ENCODE measurements around the gene GPRIN2. TPM values are rescaled to one million over a fixed set of nuclear protein-coding genes. Genes with fewer than 3 reads are reported as not detected.
"Not testable (repeated sequence)": the region's sequence is repeated elsewhere in the genome, so short reads cannot be mapped to it uniquely, and the experiment has no call there.

Gene GPRIN2
- polyA plus RNA-seq, 4 donors, result 13.9 to 33.5 (median 20.1) TPM

- not testable (repeated sequence) for H3K4me3 ChIP-seq (ENCODE audit: low read depth in 1 of 3, low read length in 3 of 3); H3K27me3 ChIP-seq (ENCODE audit: control insufficient read depth in 3 of 3, insufficient read depth in 3 of 3, low read length in 3 of 3); FAIRE-seq; H3K27ac ChIP-seq (ENCODE audit: low read depth in 1 of 3, low read length in 2 of 3); H3K9me3 ChIP-seq (ENCODE audit: control insufficient read depth in 2 of 2, insufficient read depth in 1 of 2, low read depth in 1 of 2, low read length in 1 of 2); DNase-seq; H3K36me3 ChIP-seq (ENCODE audit: control insufficient read depth in 3 of 3, insufficient read depth in 2 of 3, low read depth in 1 of 3, low read length in 3 of 3); H3K4me1 ChIP-seq (ENCODE audit: control insufficient read depth in 3 of 3, insufficient read depth in 2 of 3, low read depth in 1 of 3, low read length in 2 of 3)
- no CpG with 5 or more reads among the region's 3 CpGs for WGBS, 3 donors
Observed at GRCh38 chr10:46589589-46589988, 33.1 kb upstream of the GPRIN2 start.

GRCh38 chr10:46588221-46588620 lies 31.8 kb upstream of the GPRIN2 start:
- FAIRE-seq; H3K27ac ChIP-seq (ENCODE audit: low read depth in 1 of 3, low read length in 2 of 3); H3K9me3 ChIP-seq (ENCODE audit: control insufficient read depth in 2 of 2, insufficient read depth in 1 of 2, low read depth in 1 of 2, low read length in 1 of 2); DNase-seq; H3K36me3 ChIP-seq (ENCODE audit: control insufficient read depth in 3 of 3, insufficient read depth in 2 of 3, low read depth in 1 of 3, low read length in 3 of 3); H3K27me3 ChIP-seq (ENCODE audit: control insufficient read depth in 3 of 3, insufficient read depth in 3 of 3, low read length in 3 of 3); H3K4me1 ChIP-seq (ENCODE audit: control insufficient read depth in 3 of 3, insufficient read depth in 2 of 3, low read depth in 1 of 3, low read length in 2 of 3); H3K4me3 ChIP-seq (ENCODE audit: low read depth in 1 of 3, low read length in 3 of 3): not testable (repeated sequence)
- no CpG with 5 or more reads among the region's 3 CpGs for WGBS, 3 donors

GRCh38 chr10:46587546-46587945 lies 31.1 kb upstream of the GPRIN2 start:
- no CpG with 5 or more reads among the region's 24 CpGs for WGBS, 3 donors

GRCh38 chr10:46585246-46585645 lies 28.8 kb upstream of the GPRIN2 start:
- WGBS, 3 donors, result no CpG with 5 or more reads among the region's 13 CpGs
- not testable (repeated sequence) for H3K27ac ChIP-seq (ENCODE audit: low read depth in 1 of 3, low read length in 2 of 3); H3K36me3 ChIP-seq (ENCODE audit: control insufficient read depth in 3 of 3, insufficient read depth in 2 of 3, low read depth in 1 of 3, low read length in 3 of 3); FAIRE-seq; H3K4me3 ChIP-seq (ENCODE audit: low read depth in 1 of 3, low read length in 3 of 3); H3K27me3 ChIP-seq (ENCODE audit: control insufficient read depth in 3 of 3, insufficient read depth in 3 of 3, low read length in 3 of 3); H3K4me1 ChIP-seq (ENCODE audit: control insufficient read depth in 3 of 3, insufficient read depth in 2 of 3, low read depth in 1 of 3, low read length in 2 of 3); DNase-seq; H3K9me3 ChIP-seq (ENCODE audit: control insufficient read depth in 2 of 2, insufficient read depth in 1 of 2, low read depth in 1 of 2, low read length in 1 of 2)

More at GRCh38 chr10:46587546-46587945, 31.1 kb upstream of the GPRIN2 start:
- not testable (repeated sequence) for DNase-seq; H3K4me3 ChIP-seq (ENCODE audit: low read depth in 1 of 3, low read length in 3 of 3); FAIRE-seq; H3K27me3 ChIP-seq (ENCODE audit: control insufficient read depth in 3 of 3, insufficient read depth in 3 of 3, low read length in 3 of 3); H3K27ac ChIP-seq (ENCODE audit: low read depth in 1 of 3, low read length in 2 of 3); H3K36me3 ChIP-seq (ENCODE audit: control insufficient read depth in 3 of 3, insufficient read depth in 2 of 3, low read depth in 1 of 3, low read length in 3 of 3); H3K4me1 ChIP-seq (ENCODE audit: control insufficient read depth in 3 of 3, insufficient read depth in 2 of 3, low read depth in 1 of 3, low read length in 2 of 3); H3K9me3 ChIP-seq (ENCODE audit: control insufficient read depth in 2 of 2, insufficient read depth in 1 of 2, low read depth in 1 of 2, low read length in 1 of 2)

- 93 to 97% (median 94%) methylated on average over 4 to 8 of the region's 11 CpGs for WGBS, 3 donors
- H3K27me3 ChIP-seq (ENCODE audit: control insufficient read depth in 3 of 3, insufficient read depth in 3 of 3, low read length in 3 of 3); DNase-seq; H3K27ac ChIP-seq (ENCODE audit: low read depth in 1 of 3, low read length in 2 of 3); H3K4me3 ChIP-seq (ENCODE audit: low read depth in 1 of 3, low read length in 3 of 3); FAIRE-seq; H3K4me1 ChIP-seq (ENCODE audit: control insufficient read depth in 3 of 3, insufficient read depth in 2 of 3, low read depth in 1 of 3, low read length in 2 of 3); H3K36me3 ChIP-seq (ENCODE audit: control insufficient read depth in 3 of 3, insufficient read depth in 2 of 3, low read depth in 1 of 3, low read length in 3 of 3); H3K9me3 ChIP-seq (ENCODE audit: control insufficient read depth in 2 of 2, insufficient read depth in 1 of 2, low read depth in 1 of 2, low read length in 1 of 2): not testable (repeated sequence)
Observed at GRCh38 chr10:46584196-46584595, 27.7 kb upstream of the GPRIN2 start.

DNA sequence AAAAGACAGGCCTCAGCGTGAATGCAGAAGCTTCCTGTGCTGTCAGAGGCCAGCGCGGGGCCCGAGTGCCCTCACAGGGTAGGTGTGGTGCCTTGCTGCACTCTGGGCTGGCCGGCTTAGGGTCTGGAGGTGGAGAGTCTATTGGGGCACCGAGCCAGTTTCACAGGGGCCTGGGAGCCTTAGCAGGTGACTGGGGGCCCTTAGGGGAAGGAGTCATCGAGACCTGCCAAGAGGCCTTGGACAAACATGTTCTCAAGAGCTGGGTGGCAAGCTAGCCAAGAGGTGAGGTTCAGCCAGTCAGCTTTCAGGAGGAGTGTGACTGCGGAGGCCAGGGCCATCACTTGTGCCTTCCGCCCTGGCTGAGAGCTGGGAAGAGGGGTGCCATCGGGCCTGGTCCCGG lies 26.1 kb upstream of the GPRIN2 start:
- not testable (repeated sequence) for H3K4me1 ChIP-seq (ENCODE audit: control insufficient read depth in 3 of 3, insufficient read depth in 2 of 3, low read depth in 1 of 3, low read length in 2 of 3); DNase-seq; H3K4me3 ChIP-seq (ENCODE audit: low read depth in 1 of 3, low read length in 3 of 3); FAIRE-seq; H3K9me3 ChIP-seq (ENCODE audit: control insufficient read depth in 2 of 2, insufficient read depth in 1 of 2, low read depth in 1 of 2, low read length in 1 of 2); H3K36me3 ChIP-seq (ENCODE audit: control insufficient read depth in 3 of 3, insufficient read depth in 2 of 3, low read depth in 1 of 3, low read length in 3 of 3); H3K27me3 ChIP-seq (ENCODE audit: control insufficient read depth in 3 of 3, insufficient read depth in 3 of 3, low read length in 3 of 3); H3K27ac ChIP-seq (ENCODE audit: low read depth in 1 of 3, low read length in 2 of 3)
- WGBS, 3 donors, result 42% methylated on average over 3 of the region's 11 CpGs; no CpG with 5 or more reads in 2 of the 3 donors

GRCh38 chr10:46581997-46582396 lies 25.5 kb upstream of the GPRIN2 start:
- not testable (repeated sequence) for H3K4me3 ChIP-seq (ENCODE audit: low read depth in 1 of 3, low read length in 3 of 3); DNase-seq; H3K27ac ChIP-seq (ENCODE audit: low read depth in 1 of 3, low read length in 2 of 3); H3K27me3 ChIP-seq (ENCODE audit: control insufficient read depth in 3 of 3, insufficient read depth in 3 of 3, low read length in 3 of 3); FAIRE-seq; H3K36me3 ChIP-seq (ENCODE audit: control insufficient read depth in 3 of 3, insufficient read depth in 2 of 3, low read depth in 1 of 3, low read length in 3 of 3); H3K4me1 ChIP-seq (ENCODE audit: control insufficient read depth in 3 of 3, insufficient read depth in 2 of 3, low read depth in 1 of 3, low read length in 2 of 3); H3K9me3 ChIP-seq (ENCODE audit: control insufficient read depth in 2 of 2, insufficient read depth in 1 of 2, low read depth in 1 of 2, low read length in 1 of 2)
- WGBS, 3 donors, result 93 to 100% (median 94%) methylated on average over 5 to 9 of the region's 12 CpGs

GRCh38 chr10:46579378-46579777 lies 22.9 kb upstream of the GPRIN2 start:
- H3K4me3 ChIP-seq (ENCODE audit: low read depth in 1 of 3, low read length in 3 of 3); H3K4me1 ChIP-seq (ENCODE audit: control insufficient read depth in 3 of 3, insufficient read depth in 2 of 3, low read depth in 1 of 3, low read length in 2 of 3); H3K27me3 ChIP-seq (ENCODE audit: control insufficient read depth in 3 of 3, insufficient read depth in 3 of 3, low read length in 3 of 3); H3K27ac ChIP-seq (ENCODE audit: low read depth in 1 of 3, low read length in 2 of 3); H3K36me3 ChIP-seq (ENCODE audit: control insufficient read depth in 3 of 3, insufficient read depth in 2 of 3, low read depth in 1 of 3, low read length in 3 of 3); H3K9me3 ChIP-seq (ENCODE audit: control insufficient read depth in 2 of 2, insufficient read depth in 1 of 2, low read depth in 1 of 2, low read length in 1 of 2); FAIRE-seq; DNase-seq: not testable (repeated sequence)
- 46% methylated on average over 13 of the region's 21 CpGs; no CpG with 5 or more reads in 2 of the 3 donors for WGBS, 3 donors

DNA sequence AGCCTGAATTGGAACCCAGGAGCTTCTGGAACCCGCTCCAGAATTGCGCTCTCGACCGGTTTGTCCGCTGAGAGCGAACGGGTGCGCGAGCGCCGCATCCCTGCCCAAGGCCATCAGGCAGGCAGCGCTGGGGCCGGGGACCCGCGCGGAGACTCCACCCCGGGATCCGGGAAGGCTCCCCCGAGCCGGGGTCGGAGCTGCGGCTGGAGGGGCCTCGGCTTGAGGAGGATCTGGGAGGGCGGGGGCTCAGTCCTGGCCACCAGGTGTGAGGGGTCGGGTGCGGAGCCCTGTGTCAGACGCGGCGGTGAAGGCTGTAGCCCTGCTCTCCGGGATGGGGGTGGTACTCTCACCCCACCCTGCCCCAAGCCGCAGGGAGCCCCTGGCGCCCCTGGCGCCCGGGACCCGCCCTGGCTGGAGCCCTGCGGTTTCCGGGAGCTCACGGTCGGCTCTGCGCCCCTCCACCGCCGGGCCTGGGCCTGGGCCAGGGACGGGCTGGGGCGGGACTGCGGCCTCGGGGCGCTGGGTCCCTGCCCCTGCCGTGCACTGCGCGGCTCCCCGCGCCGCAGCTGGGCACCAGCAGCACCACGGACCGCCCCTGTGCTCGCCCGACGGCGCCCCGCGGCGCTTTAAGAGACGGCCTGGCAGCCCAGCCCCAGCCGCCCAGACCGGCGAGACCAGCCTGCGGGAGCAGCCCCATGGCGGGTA lies 22.2 kb upstream of the GPRIN2 start, which contains the start of gene SYT15:
Gene SYT15 (plus strand): TSS at position 655 of the 705 bp plus-strand sequence. CDS start 41 bp downstream, at position 696.
- H3K4me1 ChIP-seq (ENCODE audit: control insufficient read depth in 3 of 3, insufficient read depth in 2 of 3, low read depth in 1 of 3, low read length in 2 of 3); FAIRE-seq; H3K4me3 ChIP-seq (ENCODE audit: low read depth in 1 of 3, low read length in 3 of 3); H3K27ac ChIP-seq (ENCODE audit: low read depth in 1 of 3, low read length in 2 of 3); H3K27me3 ChIP-seq (ENCODE audit: control insufficient read depth in 3 of 3, insufficient read depth in 3 of 3, low read length in 3 of 3); H3K36me3 ChIP-seq (ENCODE audit: control insufficient read depth in 3 of 3, insufficient read depth in 2 of 3, low read depth in 1 of 3, low read length in 3 of 3); DNase-seq; H3K9me3 ChIP-seq (ENCODE audit: control insufficient read depth in 2 of 2, insufficient read depth in 1 of 2, low read depth in 1 of 2, low read length in 1 of 2): not testable (repeated sequence)
- 1 to 2% (median 1%) methylated on average over 19 to 49 of the region's 68 CpGs for WGBS, 3 donors
